GM19240 (cell line): Measurements from ENCODE around the gene GRK3.
"Not testable (repeated sequence)": the region's sequence is repeated elsewhere in the genome, so short reads cannot be mapped to it uniquely, and the experiment has no call there.

Experiments used
- DNase-seq: peaks from one replicate; pipeline ENCODE4 v3.0.0; 2011; ENCODE audit warnings: low spot score; ENCODE audit not compliant: insufficient read length

Gene GRK3

GRCh38 chr22:25696763-25697162 lies 132.3 kb downstream of the GRK3 start:
- no peak for DNase-seq

GRCh38 chr22:25697181-25697664 lies 132.7 kb downstream of the GRK3 start:
- DNase-seq: no peak

GRCh38 chr22:25697978-25698377 lies 133.5 kb downstream of the GRK3 start:
- DNase-seq: no peak

GRCh38 chr22:25698461-25698860 lies 134.0 kb downstream of the GRK3 start:
- no peak for DNase-seq

- DNase-seq: no peak
Observed at GRCh38 chr22:25698978-25699377, 134.5 kb downstream of the GRK3 start.

GRCh38 chr22:25701056-25701780 lies 136.7 kb downstream of the GRK3 start:
- no peak for DNase-seq

GRCh38 chr22:25702040-25702439 lies 137.6 kb downstream of the GRK3 start:
- DNase-seq: no peak

GRCh38 chr22:25702571-25703167 lies 138.2 kb downstream of the GRK3 start:
- peak; percentile 21 for DNase-seq

- no peak for DNase-seq
Observed at GRCh38 chr22:25704701-25705100, 140.2 kb downstream of the GRK3 start.

- DNase-seq: no peak
Observed at GRCh38 chr22:25706197-25706596, 141.7 kb downstream of the GRK3 start.

- DNase-seq: not testable (repeated sequence)
Observed at GRCh38 chr22:25708430-25708829, 144.0 kb downstream of the GRK3 start.

GRCh38 chr22:25709758-25710157 lies 145.3 kb downstream of the GRK3 start:
- DNase-seq: no peak

GRCh38 chr22:25710501-25710900 lies 146.0 kb downstream of the GRK3 start:
- no peak for DNase-seq

- no peak for DNase-seq
Observed at GRCh38 chr22:25711491-25711890, 147.0 kb downstream of the GRK3 start.

- no peak for DNase-seq
Observed at GRCh38 chr22:25712661-25713400, 148.4 kb downstream of the GRK3 start.

- no peak for DNase-seq
Observed at GRCh38 chr22:25714070-25714469, 149.6 kb downstream of the GRK3 start.

- no peak for DNase-seq
Observed at GRCh38 chr22:25714739-25715138, 150.3 kb downstream of the GRK3 start.

GRCh38 chr22:25716637-25717036 lies 152.2 kb downstream of the GRK3 start:
- DNase-seq: no peak

GRCh38 chr22:25718135-25718840 lies 153.8 kb downstream of the GRK3 start:
- no peak for DNase-seq

GRCh38 chr22:25722223-25722622 lies 157.7 kb downstream of the GRK3 start:
- DNase-seq: no peak

- no peak for DNase-seq
Observed at GRCh38 chr22:25722626-25723025, 158.2 kb downstream of the GRK3 start.

- DNase-seq: no peak
Observed at GRCh38 chr22:25726241-25726640, 161.8 kb downstream of the GRK3 start.
